NCI-H1105 (cell line): Measurements from ENCODE around the gene UGGT2.
"Not testable (repeated sequence)": the region's sequence is repeated elsewhere in the genome, so short reads cannot be mapped to it uniquely, and the experiment has no call there.

Source experiments
- DNase-seq: peaks from one replicate; lab custom pipeline; 2025; lab: John Stamatoyannopoulos, UW

UGGT2 gene

DNA sequence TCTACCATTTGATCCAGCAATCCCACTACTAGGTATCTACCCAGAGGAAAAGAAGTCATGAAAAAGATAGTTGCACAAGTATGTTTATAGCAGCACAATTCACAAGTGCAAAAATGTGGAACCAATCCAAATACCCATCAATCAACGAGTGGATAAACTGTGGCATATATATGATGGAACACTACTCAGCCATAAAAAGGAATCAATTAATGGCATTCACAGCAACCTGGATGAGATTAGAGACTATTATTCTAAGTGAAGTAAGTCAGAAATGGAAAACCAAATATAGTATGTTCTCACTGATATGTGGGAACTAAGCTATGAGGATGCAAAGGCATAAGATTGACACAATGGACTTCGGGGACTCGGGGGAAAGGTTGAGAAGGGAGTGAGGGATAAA is 1.3 kb downstream of the UGGT2 start:
- not testable (repeated sequence) for DNase-seq

DNA sequence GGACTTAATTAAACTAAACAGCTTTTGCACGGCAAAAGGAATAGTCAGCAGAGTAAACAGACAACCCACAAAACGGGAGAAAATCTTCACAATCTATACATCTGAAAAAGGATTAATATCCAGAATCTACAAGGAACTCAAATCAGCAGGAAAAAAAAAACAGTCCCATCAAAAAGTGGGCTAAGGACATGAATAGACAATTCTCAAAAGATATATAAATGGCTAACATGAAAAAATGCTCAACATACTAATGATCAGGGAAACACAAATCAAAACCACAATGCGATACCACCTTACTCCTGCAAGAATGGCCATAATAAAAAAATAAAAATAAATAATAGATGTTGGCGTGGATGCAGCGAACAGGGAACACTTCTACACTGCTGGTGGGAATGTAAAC is 1.7 kb downstream of the UGGT2 start:
- DNase-seq, result not testable (repeated sequence)

DNA sequence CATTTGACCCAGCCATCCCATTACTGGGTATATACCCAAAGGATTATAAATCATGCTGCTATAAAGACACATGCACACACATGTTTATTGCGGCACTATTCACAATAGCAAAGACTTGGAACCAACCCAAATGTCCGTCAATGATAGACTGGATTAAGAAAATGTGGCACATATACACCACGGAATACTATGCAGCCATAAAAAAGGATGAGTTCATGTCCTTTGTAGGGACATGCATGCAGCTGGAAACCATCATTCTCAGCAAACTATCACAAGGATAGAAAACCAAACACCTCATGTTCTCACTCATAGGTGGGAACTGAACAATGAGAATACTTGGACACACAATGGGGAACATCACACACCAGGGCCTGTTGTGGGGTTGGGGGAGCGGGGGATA is 2.2 kb downstream of the UGGT2 start:
- not testable (repeated sequence) for DNase-seq

DNA sequence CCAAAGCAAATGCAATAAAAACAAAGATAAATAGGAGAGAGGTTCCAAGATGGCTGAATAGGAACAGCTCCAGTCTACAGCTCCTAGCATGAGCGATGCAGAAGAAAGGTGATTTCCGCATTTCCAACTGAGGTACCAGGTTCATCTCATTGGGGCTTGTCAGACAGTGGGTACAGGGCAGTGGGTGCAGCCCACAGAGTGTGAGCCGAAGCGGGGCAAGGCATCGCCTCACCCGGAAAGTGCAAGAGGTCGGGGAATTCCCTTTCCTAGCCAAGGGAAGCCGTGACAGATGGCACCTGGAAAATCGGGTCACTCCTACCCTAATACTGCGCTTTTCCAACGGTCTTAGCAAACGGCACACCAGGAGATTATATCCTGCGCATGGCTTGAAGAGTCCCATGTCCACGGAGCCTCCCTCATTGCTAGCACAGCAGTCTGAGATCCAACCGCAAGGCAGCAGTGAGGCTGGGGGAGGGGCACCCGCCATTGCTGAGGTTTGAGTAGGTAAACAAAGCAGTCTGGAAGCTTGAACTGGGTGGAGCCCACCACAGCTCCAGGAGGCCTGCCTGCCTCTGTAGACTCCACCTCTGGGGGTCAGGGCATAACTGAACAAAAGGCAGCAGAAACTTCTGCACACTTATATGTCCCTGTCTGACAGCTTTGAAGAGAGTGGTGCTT is 6.6 kb downstream of the UGGT2 start:
- DNase-seq, result not testable (repeated sequence)

DNA sequence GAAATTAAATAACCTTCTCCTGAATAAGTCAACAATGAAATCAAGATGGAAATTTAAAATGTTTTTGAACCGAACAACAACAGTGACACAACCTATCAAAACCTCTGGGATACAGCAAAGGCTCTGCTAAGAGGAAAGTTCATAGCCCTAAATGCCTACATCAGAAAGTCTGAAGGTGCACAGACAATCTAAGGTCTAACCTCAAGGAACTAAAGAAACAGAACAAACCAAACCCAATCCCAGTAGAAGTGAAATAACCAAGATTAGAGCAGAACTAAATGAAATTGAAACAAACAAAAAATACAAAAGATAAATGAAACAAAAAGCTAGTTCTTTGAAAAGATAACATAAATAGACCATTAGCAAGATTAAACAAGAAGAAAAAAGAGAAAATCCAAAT is 9.0 kb downstream of the UGGT2 start:
- DNase-seq, result no peak

DNA sequence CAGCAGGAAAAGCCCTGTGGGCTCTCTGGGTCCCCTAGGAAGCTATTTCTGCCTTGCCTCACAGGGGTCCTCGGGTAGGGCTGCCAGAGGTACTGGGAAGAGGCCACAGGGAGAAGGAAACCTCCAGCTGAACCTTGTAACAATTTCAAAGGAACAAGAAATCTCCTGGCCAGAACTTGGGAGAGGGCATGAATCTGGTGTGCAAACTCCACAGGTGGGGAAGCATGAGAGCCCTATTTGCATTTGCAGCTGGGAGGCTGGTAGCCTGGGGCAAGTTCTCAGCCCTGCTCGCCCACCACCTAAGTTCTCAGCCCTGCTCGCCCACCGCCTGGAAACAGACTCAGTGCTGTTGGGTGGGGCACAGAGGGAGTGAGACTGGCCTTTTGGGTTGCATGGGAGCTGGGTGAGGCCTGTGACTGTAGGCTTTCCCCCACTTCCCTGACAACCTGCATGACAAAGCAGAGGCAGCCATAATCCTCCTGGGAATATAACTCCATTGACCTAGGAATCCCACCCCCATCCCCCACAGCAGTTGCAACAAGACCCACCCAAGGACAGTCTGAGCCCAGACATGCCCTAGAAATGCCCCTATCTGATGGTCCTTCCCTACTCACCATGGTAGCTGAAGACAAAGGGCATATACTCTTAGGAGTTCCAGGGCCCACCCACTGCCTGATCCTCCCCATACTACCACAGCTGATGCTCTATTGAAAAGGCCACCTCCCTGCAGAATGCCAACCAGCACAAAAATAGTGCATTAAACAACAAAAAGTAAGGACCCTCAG is 11.7 kb downstream of the UGGT2 start:
- no peak for DNase-seq

DNA sequence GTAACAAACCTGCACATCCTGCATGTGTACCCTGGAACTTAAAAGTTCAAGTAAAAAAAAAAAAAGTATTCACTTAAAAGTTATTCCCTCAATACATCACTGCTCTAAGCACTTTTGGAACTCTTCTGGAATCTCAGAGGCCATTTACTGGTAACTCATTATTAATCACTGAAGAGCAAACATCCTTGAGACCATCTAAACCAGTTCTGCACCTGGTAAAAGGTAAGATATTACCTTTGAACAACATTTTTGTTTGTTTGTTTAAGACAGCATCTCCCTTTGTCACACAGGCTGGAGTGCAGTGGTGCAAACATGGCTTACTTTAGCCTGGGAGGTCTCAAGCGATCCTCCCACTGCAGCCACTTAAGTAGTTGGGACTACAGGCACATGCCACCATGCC is 16.7 kb downstream of the UGGT2 start:
- DNase-seq, result no peak

DNA sequence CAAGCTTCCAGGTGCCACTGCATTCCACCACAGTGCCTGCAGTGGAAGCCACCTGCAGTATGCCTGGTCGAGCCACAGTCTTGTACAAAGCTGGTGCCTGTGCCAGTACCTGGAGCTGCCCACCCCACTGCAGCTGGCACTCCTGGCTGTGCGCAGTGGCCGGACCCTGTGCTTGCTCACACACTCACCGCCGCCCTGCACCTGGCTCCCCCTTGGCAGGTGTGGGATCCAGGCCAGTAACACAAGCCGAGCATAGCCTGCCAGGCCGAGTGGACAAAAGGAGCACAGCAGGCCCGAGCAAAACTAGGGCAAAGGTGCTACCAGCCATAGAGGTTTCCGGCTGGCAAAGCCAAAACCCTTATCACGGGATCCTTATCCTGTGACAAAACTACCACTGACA is 18.5 kb downstream of the UGGT2 start:
- DNase-seq, result no peak

DNA sequence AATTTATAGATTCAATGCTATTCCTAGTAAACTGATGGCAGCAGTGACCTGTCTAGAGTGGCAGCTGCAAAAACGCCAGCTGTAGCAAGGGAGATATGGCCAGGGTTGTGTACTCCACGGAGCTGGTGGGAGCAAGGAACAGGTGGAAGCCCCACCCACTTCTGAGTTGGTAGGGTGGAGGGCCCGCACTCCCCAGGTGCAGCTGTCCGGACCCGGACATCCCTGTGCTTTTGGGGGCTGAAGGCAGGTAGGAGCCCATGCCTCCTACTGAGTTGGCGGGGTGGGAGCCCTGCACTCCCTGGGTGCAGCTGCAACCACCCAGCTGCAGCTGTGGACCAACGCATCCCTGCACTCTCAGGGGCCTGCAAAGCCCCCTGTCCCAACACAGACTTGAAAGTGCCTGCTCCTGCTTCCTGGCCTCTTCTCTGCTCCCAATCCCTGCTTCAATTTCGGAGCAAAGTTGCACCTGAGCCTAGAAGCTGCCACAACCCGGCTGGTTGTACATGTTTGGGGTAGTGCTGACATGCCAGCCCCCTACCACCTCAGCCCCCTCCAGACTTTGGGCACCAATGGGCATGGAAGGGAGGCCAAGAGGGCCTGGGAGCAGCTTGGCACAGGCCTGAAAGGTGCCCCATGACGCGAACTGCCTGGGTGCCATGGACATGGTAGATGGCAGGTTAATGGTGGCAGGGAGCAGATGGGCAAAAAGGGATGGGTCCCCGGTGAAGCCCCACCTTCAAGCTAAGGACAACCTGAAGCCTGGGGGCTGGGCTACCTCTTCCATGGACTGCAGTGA is 19.8 kb downstream of the UGGT2 start:
- no peak for DNase-seq

DNA sequence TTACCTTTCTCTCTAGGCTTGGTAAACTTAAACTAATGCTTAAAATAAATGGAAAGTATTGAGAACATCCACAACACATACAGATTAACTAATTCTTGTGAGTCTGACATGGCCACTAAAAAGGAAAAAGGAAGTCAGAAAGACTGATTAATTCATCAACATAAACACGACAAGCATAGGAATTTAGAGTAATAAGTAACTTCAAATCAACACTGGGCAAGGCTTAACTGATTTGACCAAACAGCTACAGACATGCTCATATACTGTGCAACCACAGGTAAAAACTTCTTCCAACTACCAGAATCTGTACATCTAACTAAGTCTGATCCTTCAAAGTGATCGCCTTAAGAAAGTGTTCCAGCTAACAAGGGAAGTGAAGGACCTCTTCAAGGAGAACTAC is 20.5 kb downstream of the UGGT2 start:
- DNase-seq, result no peak

DNA sequence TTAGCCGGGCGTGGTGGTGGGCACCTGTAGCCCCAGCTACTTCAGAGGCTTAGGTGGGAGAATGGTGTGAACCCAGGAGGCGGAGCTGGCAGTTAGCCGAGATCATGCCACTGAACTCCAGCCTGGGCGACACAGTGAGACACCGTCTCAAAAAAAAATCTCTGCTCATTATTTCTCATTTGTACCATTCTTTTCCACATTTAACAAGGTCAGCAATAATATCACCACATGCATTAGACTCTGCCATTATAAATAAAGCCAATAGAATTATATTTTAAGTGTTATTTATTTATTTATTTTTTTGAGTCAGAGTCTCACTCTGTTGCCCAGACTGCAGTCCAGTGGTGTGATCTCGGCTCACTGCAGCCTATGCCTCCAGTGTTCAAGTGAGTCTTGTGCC is 24.2 kb downstream of the UGGT2 start:
- DNase-seq, result no peak

DNA sequence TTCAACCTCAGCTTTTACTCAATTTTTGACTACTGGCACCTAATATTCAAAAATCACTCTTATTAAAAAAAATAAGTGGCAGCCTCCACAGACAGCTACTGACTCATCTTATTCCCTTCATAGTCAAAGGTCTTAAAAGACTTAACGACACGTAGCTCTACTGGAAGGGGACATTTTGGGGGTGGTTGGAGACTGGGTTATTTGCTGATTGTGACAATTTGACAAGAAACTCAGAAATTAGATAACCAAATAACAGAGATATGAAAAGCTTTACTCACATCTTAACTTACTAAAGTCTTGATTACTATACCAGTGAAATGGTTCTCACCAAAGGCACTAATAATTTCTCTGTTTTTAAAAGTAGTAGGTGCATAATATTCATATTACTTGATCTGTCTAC is 25.7 kb downstream of the UGGT2 start:
- no peak for DNase-seq

DNA sequence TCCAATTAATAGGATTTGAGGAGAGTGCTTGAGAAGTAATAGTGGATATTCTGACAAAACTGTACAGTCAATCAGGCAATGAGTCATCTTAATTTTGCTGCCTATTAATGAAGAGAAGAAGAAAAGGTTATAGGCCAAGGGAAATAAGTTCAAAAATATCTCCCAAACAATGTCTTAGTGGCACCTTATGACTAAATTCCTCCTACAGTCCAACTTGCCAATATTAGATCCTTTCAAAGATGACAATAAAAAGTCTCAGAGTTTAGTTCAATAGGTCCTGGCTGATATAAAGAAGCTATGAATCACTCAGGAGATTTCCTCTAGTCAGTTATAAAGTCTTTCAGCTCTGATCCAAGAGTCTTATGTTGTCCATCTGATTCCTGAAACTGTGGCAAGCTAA is 27.9 kb downstream of the UGGT2 start:
- no peak for DNase-seq

DNA sequence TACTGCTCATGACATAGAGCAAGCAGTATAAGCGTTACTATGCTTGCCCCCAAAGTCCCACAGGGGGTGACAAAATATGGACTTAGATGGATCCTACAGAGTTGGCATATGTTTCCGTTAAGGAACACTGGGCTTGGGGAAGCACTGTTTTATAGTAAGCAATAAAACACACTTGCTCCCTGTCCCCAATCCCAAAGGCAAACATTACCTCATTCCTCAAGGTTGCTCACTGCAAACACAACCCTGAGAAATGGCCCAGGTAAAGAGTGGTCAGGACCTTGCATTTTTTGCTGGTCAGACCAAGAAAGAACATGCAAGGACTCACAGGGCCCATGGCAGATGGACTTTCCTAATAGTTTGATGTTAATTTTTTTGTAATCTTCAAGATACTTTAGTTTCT is 32.3 kb downstream of the UGGT2 start:
- DNase-seq, result no peak

DNA sequence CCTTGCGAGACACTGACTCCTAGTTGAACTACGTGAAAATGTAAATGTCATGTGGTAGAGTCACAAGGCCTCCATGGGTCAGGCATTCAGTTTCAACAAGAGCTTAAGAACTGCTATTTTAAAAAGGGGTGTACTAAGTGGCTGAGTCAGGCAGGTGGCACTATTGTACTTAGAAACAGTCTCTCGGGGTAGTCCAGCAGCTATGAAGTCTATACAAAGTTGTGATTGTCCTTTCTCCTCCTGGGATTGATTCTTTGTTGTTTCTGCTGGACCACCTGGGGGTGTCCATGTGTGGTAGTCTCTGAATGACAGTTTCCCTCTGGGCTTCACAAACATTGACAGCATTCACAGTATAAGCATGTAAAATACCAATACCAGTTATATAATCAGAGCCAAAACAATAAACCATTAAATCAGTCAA is 33.0 kb downstream of the UGGT2 start:
- peak; percentile 8 for DNase-seq

DNA sequence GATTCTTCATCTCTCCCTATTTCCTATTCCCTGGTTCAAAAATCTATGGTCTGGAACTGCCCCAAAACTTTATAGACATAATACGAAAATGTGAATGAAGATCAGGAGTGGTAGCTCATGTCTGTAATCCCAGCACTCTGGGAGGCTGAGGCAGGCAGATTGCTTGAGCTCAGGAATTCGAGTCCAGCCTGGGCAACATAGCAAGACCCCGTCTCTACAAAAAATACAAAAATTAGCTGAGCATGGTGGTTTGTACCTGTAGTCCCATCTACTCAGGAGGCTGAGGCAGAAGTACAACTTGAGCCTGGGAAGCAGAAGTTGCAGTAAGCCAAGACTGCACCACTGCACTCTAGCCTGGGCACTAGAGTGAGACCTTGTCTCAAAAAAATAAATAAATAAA is 35.1 kb downstream of the UGGT2 start:
- no peak for DNase-seq

DNA sequence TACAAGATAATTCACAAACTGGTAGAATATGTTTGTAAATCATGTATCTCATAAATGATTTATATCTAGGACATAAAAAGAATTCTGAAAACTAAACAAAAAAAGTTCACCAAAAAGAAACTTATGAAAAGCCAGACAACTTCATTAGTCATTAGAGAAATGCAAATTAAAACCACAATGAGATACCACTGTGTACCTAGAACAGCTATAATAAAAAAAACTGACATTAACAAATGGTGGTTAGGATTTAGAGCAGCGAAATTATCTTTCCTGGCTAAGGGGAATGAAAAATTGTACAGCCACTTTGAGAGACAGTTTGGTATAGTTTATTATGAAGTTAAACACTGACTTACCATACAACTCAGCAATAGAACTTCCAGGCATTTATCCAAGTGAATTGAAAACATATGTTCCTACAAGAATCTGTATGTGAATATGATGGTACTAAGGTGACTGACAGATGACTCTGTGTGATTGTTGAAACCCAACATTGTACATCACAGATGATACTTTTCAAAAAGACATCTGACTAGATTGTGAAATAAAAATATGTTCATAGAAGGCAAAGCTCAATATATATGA is 41.8 kb downstream of the UGGT2 start:
- DNase-seq, result no peak

DNA sequence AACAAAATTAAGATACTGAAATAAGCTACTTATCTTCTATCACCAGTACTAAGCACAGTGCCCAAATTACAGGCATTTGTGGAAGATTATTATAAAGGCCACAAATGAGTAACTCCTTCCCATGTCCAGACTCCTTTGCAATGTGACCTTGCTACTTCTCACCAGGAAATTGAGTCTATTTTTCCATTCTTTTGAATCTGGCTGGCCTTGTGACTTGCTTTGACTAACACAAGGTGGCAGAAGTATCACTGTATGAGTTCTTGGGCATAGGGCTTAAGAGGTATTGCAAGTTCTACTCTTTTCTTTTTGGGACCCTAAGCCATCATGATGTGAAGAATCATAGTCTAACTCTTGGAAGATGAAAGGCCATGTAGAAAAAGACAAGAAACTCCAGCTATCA is 49.9 kb downstream of the UGGT2 start:
- DNase-seq, result no peak

DNA sequence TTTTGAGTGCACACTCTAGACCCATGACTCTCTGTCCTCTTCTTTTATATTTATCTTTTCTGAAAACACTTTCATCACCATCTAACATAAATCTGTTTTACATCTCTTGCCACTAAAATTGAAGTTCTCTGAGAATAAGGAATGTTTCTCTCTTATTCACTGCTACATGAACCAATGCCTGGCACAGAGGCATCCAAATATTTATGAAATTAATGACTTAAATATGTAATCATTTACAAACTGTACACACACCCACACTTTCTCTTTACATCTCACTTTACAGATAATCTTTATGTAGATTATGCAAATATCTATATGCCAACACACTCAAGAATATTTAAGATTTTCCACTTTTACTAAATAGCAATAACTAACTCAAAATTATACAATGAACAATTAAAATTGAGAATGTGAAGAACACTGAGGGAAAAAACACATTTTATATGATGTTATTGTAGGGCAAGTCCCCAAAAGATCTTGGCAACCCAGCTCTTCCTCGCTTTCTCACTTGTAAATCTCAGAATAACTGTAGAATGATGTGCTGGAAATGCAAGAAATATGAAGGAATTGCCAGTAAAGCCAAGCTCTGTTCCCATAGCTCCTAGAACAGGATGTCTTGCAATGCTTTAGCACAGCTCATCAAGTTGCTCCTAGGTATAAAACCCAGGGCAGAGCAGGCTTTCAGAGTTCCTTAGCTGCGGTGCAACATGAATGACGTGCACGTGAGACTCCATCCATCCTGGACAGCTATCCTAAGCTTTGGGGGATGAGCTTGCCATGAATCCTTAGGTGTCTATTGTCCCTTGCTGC is 50.7 kb downstream of the UGGT2 start:
- no peak for DNase-seq

DNA sequence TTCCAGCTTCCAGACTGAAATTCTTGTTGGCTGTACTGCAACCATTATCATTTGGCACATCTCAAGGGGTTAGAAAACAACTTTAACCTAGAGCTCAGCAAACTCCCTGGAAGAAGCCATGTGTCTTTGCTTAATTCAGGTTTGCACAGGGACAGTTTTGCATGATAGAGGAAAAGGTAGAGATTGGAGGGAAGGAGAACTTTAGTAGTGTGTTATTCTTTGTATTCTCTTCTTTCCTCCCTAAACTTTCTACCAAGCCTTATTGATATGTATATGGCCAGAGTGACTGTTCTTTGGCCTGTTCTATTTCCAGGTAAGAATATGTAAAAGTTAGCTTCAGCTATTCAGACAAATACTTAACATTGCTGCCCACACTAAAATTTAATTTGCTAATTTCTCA is 53.1 kb downstream of the UGGT2 start:
- DNase-seq, result no peak

DNA sequence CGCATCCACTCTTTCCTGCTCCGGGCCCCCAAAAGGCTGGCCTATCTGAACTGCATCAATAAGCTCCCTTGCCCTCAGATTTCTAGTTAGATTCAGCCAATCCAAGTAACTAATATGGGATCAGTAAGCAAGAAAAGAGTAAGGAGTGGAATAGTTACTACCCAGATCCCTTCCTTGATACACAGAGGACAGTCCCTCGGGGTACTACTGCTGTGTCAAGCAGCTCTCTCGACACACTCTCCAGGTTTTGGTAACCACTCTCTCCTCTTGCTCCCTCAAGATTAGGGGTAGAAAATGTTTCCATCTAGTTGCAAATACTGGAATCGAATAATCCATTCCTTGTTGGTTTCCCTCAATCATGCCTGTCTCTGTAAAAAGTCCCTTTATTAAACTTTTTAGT is 65.4 kb downstream of the UGGT2 start:
- no peak for DNase-seq

DNA sequence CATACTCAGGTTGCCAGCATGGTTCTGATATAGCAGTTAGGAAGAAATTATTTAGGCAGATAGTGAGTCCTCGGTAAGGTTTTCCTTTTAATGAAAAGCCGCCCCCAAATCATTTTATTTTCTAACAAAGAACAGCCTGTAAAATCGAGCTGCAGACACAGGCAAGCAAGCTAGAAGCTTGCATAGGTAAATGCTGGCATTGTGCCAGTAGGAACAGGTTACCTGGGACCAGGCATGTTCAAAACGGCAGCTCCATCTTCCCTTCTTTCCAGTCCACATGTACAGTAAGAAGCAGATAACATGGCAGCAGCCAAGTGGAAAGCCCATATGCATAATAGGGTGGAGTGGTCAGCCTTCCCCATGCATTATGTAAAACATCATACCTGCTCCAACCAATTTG is 71.1 kb downstream of the UGGT2 start:
- DNase-seq, result no peak
